ENCODE results near the gene HSCB. TPM values are rescaled to one million over a fixed set of nuclear protein-coding genes. Genes with fewer than 3 reads are reported as not detected.
"Not testable (repeated sequence)": the region's sequence is repeated elsewhere in the genome, so short reads cannot be mapped to it uniquely, and the experiment has no call there.

HSCB gene
- total and polyA plus RNA-seq, 2 donors from 2014 or later: 13.2 to 32.1 TPM

GRCh38 chr22:28736301-28737155 lies 5.3 kb upstream of the HSCB start:
- Histone ChIP-seq H3K4me1 (ENCODE audit: control insufficient read depth in 2 of 3, insufficient read depth in 2 of 3, low read depth in 1 of 3, low read length in 3 of 3) (no peaks in the 10 kb centered on the region), H3K9me3 (ENCODE audit: control insufficient read depth in 2 of 3, insufficient read depth in 1 of 3, low read length in 3 of 3) (no peaks in the 10 kb centered on the region), H3K9ac (ENCODE audit: low read length in 3 of 3) (no peak overlapping the region), H3K36me3 (ENCODE audit: control insufficient read depth in 2 of 3, insufficient read depth in 3 of 3, low read length in 3 of 3) (no peaks in the 10 kb centered on the region), H3K27me3 (ENCODE audit: control insufficient read depth, insufficient read depth, low read length) (no peaks in the 10 kb centered on the region), H3K27ac (ENCODE audit: low read depth in 2 of 2, low read length in 2 of 2) (no peak overlapping the region), H3K4me3 (ENCODE audit: low read length in 3 of 3) (no peak overlapping the region)
- DNase-seq (no peak), FAIRE-seq (no peak)
- TF ChIP-seq, protein P1, sequence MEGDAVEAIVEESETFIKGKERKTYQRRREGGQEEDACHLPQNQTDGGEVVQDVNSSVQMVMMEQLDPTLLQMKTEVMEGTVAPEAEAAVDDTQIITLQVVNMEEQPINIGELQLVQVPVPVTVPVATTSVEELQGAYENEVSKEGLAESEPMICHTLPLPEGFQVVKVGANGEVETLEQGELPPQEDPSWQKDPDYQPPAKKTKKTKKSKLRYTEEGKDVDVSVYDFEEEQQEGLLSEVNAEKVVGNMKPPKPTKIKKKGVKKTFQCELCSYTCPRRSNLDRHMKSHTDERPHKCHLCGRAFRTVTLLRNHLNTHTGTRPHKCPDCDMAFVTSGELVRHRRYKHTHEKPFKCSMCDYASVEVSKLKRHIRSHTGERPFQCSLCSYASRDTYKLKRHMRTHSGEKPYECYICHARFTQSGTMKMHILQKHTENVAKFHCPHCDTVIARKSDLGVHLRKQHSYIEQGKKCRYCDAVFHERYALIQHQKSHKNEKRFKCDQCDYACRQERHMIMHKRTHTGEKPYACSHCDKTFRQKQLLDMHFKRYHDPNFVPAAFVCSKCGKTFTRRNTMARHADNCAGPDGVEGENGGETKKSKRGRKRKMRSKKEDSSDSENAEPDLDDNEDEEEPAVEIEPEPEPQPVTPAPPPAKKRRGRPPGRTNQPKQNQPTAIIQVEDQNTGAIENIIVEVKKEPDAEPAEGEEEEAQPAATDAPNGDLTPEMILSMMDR (IDR thresholded peaks at IDR 0.05; ENCODE audit: borderline replicate concordance, extremely low read depth, insufficient read depth): no peak
- intact Hi-C loops (cut with DNase I): no loop called here

DNA sequence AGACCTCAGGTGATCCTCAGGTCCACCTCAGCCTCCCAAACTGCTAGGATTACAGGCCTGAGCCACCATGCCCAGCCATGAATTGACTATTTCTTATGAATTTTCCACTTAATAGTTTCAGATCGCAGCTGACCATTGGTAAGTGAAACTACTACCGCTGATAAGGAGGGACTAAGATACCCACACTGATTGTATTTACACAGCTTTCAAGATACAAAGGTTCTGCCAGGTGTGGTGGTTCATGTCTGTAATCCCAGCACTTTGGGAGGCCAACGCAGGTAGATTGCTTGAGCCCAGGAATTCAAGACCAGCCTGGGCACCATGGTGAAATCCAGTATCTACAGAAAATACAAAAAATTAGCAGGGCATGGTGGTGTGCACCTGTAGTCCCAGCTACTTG lies 4.1 kb upstream of the HSCB start:
- Histone ChIP-seq H3K27ac (ENCODE audit: low read depth in 2 of 2, low read length in 2 of 2) (no peak overlapping the region), H3K36me3 (ENCODE audit: control insufficient read depth in 2 of 3, insufficient read depth in 3 of 3, low read length in 3 of 3) (no peaks in the 10 kb centered on the region), H3K4me1 (ENCODE audit: control insufficient read depth in 2 of 3, insufficient read depth in 2 of 3, low read depth in 1 of 3, low read length in 3 of 3) (peaks cover 0 to under 1% (median 0%) of the 10 kb centered on the region in 3 donors), H3K9ac (ENCODE audit: low read length in 3 of 3) (no peak overlapping the region), H3K9me3 (ENCODE audit: control insufficient read depth in 2 of 3, insufficient read depth in 1 of 3, low read length in 3 of 3) (no peaks in the 10 kb centered on the region), H3K27me3 (ENCODE audit: control insufficient read depth, insufficient read depth, low read length) (no peaks in the 10 kb centered on the region), H3K4me3 (ENCODE audit: low read length in 3 of 3) (no peak overlapping the region)
- DNase-seq: no peak
- intact Hi-C loops (cut with DNase I): no loop called here
- FAIRE-seq: no peak
- TF ChIP-seq, protein P1 (IDR thresholded peaks at IDR 0.05; ENCODE audit: borderline replicate concordance, extremely low read depth, insufficient read depth): no peak

DNA sequence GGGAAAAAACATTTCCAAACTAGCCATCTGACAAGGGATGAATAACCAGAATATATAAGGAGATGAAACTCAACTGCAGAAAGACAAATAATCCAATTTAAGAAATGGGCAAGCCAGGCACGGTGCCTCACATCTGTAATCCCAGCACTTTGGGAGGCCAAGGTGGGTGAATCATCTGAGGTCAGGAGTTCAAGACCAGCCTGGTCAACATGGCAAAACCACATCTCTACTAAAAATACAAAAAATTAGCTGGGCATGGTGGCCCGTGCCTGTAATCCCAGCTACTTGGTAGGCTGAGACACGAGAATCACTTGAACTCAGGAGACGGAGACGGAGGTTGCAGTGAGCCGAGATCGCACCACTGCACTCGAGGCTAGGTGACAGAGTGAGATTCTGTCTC lies 3.0 kb upstream of the HSCB start:
- H3K9me3 ChIP-seq (ENCODE audit: control insufficient read depth in 2 of 3, insufficient read depth in 1 of 3, low read length in 3 of 3); H3K4me3 ChIP-seq (ENCODE audit: low read length in 3 of 3); H3K4me1 ChIP-seq (ENCODE audit: control insufficient read depth in 2 of 3, insufficient read depth in 2 of 3, low read depth in 1 of 3, low read length in 3 of 3); H3K27ac ChIP-seq (ENCODE audit: low read depth in 2 of 2, low read length in 2 of 2); H3K36me3 ChIP-seq (ENCODE audit: control insufficient read depth in 2 of 3, insufficient read depth in 3 of 3, low read length in 3 of 3); H3K9ac ChIP-seq (ENCODE audit: low read length in 3 of 3); intact Hi-C loops (cut with DNase I); DNase-seq; FAIRE-seq; H3K27me3 ChIP-seq (ENCODE audit: control insufficient read depth, insufficient read depth, low read length): not testable (repeated sequence)

GRCh38 chr22:28741200-28741784 lies 547 bp upstream of the HSCB start:
- FAIRE-seq: no peak
- H3K27ac ChIP-seq (ENCODE audit: low read depth in 2 of 2, low read length in 2 of 2): no peak overlapping the region

More at GRCh38 chr22:28741200-28741784, 547 bp upstream of the HSCB start:
- H3K36me3 ChIP-seq (ENCODE audit: control insufficient read depth in 2 of 3, insufficient read depth in 3 of 3, low read length in 3 of 3): peaks cover 5 to 18% (median 6%) of the 10 kb centered on the region in 3 donors
- intact Hi-C loops (cut with DNase I): no loop called here
- no peaks in the 10 kb centered on the region for H3K27me3 ChIP-seq (ENCODE audit: control insufficient read depth, insufficient read depth, low read length)
- TF ChIP-seq, protein P1 (IDR thresholded peaks at IDR 0.05; ENCODE audit: borderline replicate concordance, extremely low read depth, insufficient read depth): no peak
- DNase-seq: no peak
- H3K4me1 ChIP-seq (ENCODE audit: control insufficient read depth in 2 of 3, insufficient read depth in 2 of 3, low read depth in 1 of 3, low read length in 3 of 3): peaks cover 3 to 7% (median 5%) of the 10 kb centered on the region in 3 donors
- H3K9me3 ChIP-seq (ENCODE audit: control insufficient read depth in 2 of 3, insufficient read depth in 1 of 3, low read length in 3 of 3): no peaks in the 10 kb centered on the region
- peak overlapping the region; percentile 63 to 96 (median 64) for H3K9ac ChIP-seq (ENCODE audit: low read length in 3 of 3)
- peak overlapping the region; percentile 93 to 99 (median 95) for H3K4me3 ChIP-seq (ENCODE audit: low read length in 3 of 3)
